ENCODE results near the gene MSRB3. TPM values are rescaled to one million over a fixed set of nuclear protein-coding genes. Genes with fewer than 3 reads are reported as not detected.

Gene MSRB3
- total and polyA plus RNA-seq, 2 experiments from 2014 or later: 0.95 to 1.7 TPM

DNA sequence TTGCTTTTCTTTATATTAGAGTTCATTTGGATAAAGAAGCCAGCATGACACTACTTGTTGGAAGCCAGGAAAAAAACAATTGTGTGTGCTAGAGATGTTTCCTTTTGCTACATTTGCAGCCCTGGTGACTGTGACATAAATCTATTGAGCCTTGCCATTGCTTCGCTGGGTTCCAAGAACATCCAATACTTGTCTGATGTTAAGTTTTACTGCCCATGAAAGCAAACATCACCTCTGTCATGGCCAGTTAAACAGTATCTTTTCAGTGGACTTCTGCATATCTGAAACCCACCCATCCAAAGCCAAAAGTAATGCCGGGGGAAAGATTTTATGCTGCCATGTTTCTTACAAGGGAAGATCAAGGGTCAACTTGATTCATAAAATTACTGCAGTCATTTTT is 184.0 kb downstream of the MSRB3 start:
- no peaks in the 10 kb centered on the region; the same call in 2 of the 3 replicates for H3K4me1 Mint-ChIP-seq
- H3K79me2 ChIP-seq (replicated peaks; ENCODE audit: insufficient read depth): no peaks in the 10 kb centered on the region
- H3K27me3 Mint-ChIP-seq (ENCODE audit: insufficient read depth, low read depth, poor library complexity): no peaks in the 10 kb centered on the region
- no peak overlapping the region for H3K27ac ChIP-seq (ENCODE audit: low read depth)
- no peaks in the 10 kb centered on the region for H3K36me3 ChIP-seq (ENCODE audit: insufficient read depth)
- no peak overlapping the region for H3K27ac Mint-ChIP-seq
- H3K4me2 ChIP-seq: no peak overlapping the region
- no peaks in the 10 kb centered on the region for H4K20me1 ChIP-seq (replicated peaks; ENCODE audit: insufficient read depth)
- H3K36me3 Mint-ChIP-seq (ENCODE audit: low read depth): no peaks in the 10 kb centered on the region
- no peaks in the 10 kb centered on the region for H3F3A ChIP-seq (replicated peaks; ENCODE audit: low read depth)
- DNase-seq (ENCODE audit: low spot score) (no peak), ATAC-seq (no peak)
- no peaks in the 10 kb centered on the region for H3K27me3 ChIP-seq (ENCODE audit: insufficient read depth)
- H3K9me2 ChIP-seq (ENCODE audit: insufficient read depth): no peaks in the 10 kb centered on the region
- H3K9me3 Mint-ChIP-seq: no peaks in the 10 kb centered on the region
- no peaks in the 10 kb centered on the region for H3K4me1 ChIP-seq (ENCODE audit: insufficient read depth)
- TF ChIP-seq JUNB (IDR thresholded peaks at IDR 0.05; ENCODE audit: unreplicated experiment) (no peak), EZH2phosphoT487 (IDR thresholded peaks at IDR 0.05; ENCODE audit: unreplicated experiment) (no peak), ZNF331 (CRISPR knock-in tag; IDR thresholded peaks at IDR 0.05; ENCODE audit: low read depth) (no peak), STAT1 (IDR thresholded peaks at IDR 0.05; ENCODE audit: unreplicated experiment) (no peak), CREB1 (CRISPR knock-in tag; IDR thresholded peaks at IDR 0.05; ENCODE audit: low read depth) (no peak), EZH2 (IDR thresholded peaks at IDR 0.05; ENCODE audit: low read depth, unreplicated experiment) (no peak), POLR2AphosphoS5 (IDR thresholded peaks at IDR 0.05; ENCODE audit: low read depth) (no peak), ZNF114 (CRISPR knock-in tag; IDR thresholded peaks at IDR 0.05) (no peak), NANOG (IDR thresholded peaks at IDR 0.05; ENCODE audit: borderline replicate concordance) (no peak)
- TF ChIP-seq, protein P1, sequence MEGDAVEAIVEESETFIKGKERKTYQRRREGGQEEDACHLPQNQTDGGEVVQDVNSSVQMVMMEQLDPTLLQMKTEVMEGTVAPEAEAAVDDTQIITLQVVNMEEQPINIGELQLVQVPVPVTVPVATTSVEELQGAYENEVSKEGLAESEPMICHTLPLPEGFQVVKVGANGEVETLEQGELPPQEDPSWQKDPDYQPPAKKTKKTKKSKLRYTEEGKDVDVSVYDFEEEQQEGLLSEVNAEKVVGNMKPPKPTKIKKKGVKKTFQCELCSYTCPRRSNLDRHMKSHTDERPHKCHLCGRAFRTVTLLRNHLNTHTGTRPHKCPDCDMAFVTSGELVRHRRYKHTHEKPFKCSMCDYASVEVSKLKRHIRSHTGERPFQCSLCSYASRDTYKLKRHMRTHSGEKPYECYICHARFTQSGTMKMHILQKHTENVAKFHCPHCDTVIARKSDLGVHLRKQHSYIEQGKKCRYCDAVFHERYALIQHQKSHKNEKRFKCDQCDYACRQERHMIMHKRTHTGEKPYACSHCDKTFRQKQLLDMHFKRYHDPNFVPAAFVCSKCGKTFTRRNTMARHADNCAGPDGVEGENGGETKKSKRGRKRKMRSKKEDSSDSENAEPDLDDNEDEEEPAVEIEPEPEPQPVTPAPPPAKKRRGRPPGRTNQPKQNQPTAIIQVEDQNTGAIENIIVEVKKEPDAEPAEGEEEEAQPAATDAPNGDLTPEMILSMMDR (conservative IDR thresholded peaks at IDR 0.05; ENCODE audit: low read depth in 2 of 2): no peak
- TF ChIP-seq, protein P2, sequence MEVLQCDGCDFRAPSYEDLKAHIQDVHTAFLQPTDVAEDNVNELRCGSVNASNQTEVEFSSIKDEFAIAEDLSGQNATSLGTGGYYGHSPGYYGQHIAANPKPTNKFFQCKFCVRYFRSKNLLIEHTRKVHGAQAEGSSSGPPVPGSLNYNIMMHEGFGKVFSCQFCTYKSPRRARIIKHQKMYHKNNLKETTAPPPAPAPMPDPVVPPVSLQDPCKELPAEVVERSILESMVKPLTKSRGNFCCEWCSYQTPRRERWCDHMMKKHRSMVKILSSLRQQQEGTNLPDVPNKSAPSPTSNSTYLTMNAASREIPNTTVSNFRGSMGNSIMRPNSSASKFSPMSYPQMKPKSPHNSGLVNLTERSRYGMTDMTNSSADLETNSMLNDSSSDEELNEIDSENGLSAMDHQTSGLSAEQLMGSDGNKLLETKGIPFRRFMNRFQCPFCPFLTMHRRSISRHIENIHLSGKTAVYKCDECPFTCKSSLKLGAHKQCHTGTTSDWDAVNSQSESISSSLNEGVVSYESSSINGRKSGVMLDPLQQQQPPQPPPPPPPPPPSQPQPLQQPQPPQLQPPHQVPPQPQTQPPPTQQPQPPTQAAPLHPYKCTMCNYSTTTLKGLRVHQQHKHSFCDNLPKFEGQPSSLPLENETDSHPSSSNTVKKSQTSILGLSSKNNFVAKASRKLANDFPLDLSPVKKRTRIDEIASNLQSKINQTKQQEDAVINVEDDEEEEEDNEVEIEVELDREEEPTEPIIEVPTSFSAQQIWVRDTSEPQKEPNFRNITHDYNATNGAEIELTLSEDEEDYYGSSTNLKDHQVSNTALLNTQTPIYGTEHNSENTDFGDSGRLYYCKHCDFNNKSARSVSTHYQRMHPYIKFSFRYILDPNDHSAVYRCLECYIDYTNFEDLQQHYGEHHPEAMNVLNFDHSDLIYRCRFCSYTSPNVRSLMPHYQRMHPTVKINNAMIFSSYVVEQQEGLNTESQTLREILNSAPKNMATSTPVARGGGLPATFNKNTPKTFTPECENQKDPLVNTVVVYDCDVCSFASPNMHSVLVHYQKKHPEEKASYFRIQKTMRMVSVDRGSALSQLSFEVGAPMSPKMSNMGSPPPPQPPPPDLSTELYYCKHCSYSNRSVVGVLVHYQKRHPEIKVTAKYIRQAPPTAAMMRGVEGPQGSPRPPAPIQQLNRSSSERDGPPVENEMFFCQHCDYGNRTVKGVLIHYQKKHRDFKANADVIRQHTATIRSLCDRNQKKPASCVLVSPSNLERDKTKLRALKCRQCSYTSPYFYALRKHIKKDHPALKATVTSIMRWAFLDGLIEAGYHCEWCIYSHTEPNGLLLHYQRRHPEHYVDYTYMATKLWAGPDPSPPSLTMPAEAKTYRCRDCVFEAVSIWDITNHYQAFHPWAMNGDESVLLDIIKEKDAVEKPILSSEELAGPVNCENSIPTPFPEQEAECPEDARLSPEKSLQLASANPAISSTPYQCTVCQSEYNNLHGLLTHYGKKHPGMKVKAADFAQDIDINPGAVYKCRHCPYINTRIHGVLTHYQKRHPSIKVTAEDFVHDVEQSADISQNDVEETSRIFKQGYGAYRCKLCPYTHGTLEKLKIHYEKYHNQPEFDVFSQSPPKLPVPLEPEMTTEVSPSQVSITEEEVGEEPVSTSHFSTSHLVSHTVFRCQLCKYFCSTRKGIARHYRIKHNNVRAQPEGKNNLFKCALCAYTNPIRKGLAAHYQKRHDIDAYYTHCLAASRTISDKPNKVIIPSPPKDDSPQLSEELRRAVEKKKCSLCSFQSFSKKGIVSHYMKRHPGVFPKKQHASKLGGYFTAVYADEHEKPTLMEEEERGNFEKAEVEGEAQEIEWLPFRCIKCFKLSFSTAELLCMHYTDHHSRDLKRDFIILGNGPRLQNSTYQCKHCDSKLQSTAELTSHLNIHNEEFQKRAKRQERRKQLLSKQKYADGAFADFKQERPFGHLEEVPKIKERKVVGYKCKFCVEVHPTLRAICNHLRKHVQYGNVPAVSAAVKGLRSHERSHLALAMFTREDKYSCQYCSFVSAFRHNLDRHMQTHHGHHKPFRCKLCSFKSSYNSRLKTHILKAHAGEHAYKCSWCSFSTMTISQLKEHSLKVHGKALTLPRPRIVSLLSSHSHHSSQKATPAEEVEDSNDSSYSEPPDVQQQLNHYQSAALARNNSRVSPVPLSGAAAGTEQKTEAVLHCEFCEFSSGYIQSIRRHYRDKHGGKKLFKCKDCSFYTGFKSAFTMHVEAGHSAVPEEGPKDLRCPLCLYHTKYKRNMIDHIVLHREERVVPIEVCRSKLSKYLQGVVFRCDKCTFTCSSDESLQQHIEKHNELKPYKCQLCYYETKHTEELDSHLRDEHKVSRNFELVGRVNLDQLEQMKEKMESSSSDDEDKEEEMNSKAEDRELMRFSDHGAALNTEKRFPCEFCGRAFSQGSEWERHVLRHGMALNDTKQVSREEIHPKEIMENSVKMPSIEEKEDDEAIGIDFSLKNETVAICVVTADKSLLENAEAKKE (CRISPR knock-in tag; IDR thresholded peaks at IDR 0.05): no peak
- TF ChIP-seq, protein P3, sequence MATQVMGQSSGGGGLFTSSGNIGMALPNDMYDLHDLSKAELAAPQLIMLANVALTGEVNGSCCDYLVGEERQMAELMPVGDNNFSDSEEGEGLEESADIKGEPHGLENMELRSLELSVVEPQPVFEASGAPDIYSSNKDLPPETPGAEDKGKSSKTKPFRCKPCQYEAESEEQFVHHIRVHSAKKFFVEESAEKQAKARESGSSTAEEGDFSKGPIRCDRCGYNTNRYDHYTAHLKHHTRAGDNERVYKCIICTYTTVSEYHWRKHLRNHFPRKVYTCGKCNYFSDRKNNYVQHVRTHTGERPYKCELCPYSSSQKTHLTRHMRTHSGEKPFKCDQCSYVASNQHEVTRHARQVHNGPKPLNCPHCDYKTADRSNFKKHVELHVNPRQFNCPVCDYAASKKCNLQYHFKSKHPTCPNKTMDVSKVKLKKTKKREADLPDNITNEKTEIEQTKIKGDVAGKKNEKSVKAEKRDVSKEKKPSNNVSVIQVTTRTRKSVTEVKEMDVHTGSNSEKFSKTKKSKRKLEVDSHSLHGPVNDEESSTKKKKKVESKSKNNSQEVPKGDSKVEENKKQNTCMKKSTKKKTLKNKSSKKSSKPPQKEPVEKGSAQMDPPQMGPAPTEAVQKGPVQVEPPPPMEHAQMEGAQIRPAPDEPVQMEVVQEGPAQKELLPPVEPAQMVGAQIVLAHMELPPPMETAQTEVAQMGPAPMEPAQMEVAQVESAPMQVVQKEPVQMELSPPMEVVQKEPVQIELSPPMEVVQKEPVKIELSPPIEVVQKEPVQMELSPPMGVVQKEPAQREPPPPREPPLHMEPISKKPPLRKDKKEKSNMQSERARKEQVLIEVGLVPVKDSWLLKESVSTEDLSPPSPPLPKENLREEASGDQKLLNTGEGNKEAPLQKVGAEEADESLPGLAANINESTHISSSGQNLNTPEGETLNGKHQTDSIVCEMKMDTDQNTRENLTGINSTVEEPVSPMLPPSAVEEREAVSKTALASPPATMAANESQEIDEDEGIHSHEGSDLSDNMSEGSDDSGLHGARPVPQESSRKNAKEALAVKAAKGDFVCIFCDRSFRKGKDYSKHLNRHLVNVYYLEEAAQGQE (IDR thresholded peaks at IDR 0.05; ENCODE audit: unreplicated experiment): no peak
- TF ChIP-seq, protein P4, sequence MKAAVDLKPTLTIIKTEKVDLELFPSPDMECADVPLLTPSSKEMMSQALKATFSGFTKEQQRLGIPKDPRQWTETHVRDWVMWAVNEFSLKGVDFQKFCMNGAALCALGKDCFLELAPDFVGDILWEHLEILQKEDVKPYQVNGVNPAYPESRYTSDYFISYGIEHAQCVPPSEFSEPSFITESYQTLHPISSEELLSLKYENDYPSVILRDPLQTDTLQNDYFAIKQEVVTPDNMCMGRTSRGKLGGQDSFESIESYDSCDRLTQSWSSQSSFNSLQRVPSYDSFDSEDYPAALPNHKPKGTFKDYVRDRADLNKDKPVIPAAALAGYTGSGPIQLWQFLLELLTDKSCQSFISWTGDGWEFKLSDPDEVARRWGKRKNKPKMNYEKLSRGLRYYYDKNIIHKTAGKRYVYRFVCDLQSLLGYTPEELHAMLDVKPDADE (IDR thresholded peaks at IDR 0.05): no peak
- H3K4me3 ChIP-seq: no peak overlapping the region
- H3K4me3 Mint-ChIP-seq: no peak overlapping the region
- no peak overlapping the region for H2AFZ ChIP-seq
